Endothelial cell of umbilical vein (primary cell): Measurements from ENCODE around the gene RNU7-1. TPM values are rescaled to one million over a fixed set of nuclear protein-coding genes. Genes with fewer than 3 reads are reported as not detected.

ENCODE experiments used
- BruUV-seq: library from RNA; stranded (reverse); fragments of 400-500 nt; replicated peaks from 2 replicates; lab custom pipeline; 2021; lab: Mats Ljungman, UMichigan
- CTCF ChIA-PET: fragments of 300-600, 350-600 bp; sonication (Branson Sonifier 250); formaldehyde crosslinking; loops from one replicate; lab custom pipeline; 2021; ENCODE audit warnings: antibody characterized with exemption, inconsistent platforms; lab: Charles Lee
- POLR2A ChIA-PET: fragments of 300-600, 350-600 bp; sonication (Branson Sonifier 250); formaldehyde crosslinking; loops from one replicate; lab custom pipeline; 2021; ENCODE audit warnings: antibody characterized with exemption, inconsistent platforms; lab: Charles Lee
- DNase-seq: peaks from one replicate; pipeline ENCODE4 v3.0.0-alpha.2; 2011; ENCODE audit warnings: low read depth, low spot score
- FAIRE-seq: peaks from 2 replicates; lab custom pipeline; 2011; peaks lifted over from hg19 to GRCh38; lab: Jason Lieb, UNC
- H2AFZ ChIP-seq: 2 replicates; pipeline ENCODE4 v1.6.0; 2012; ENCODE audit warnings: low read depth, low read length, control low read depth, inconsistent platforms
- H3K27ac ChIP-seq: 2 replicates; pipeline ENCODE4 v1.5.1; 2011; ENCODE audit warnings: low read depth, mild to moderate bottlenecking, control low read depth, low read length, moderate library complexity; ENCODE audit not compliant: insufficient read depth
- H3K27me3 ChIP-seq, 2 experiments: 2 replicates each; pipeline versions ENCODE4 v1.6.0 to v1.6.1; 2011; ENCODE audit warnings: low read length in 2 of 2, mixed read lengths in 1 of 2; ENCODE audit not compliant: control insufficient read depth in 2 of 2, insufficient read depth in 2 of 2
- H3K36me3 ChIP-seq, 2 experiments: 2 replicates in 1 of 2; 3 replicates in 1 of 2; pipeline ENCODE4 v1.5.1; 2011; ENCODE audit warnings: low read length in 2 of 2, mild to moderate bottlenecking in 1 of 2, moderate library complexity in 1 of 2; ENCODE audit not compliant: control insufficient read depth in 2 of 2, insufficient read depth in 2 of 2; ENCODE audit errors: extremely low read depth in 1 of 2
- H3K4me1 ChIP-seq: 3 replicates; pipeline ENCODE4 v1.5.1; 2011; ENCODE audit warnings: mild to moderate bottlenecking, low read length; ENCODE audit not compliant: control insufficient read depth, insufficient read depth; ENCODE audit errors: extremely low read depth
- H3K4me2 ChIP-seq: 2 replicates; pipeline ENCODE4 v1.6.1; 2011; ENCODE audit warnings: low read length, control low read depth, mixed read lengths; ENCODE audit not compliant: insufficient read depth
- H3K4me3 ChIP-seq, 3 experiments: fragments of 200-600 bp in 1 of 3; sonication (generic), shearing (Covaris generic) in 1 of 3; replicated peaks in 1 of 3; 2 replicates each; pipeline ENCODE4 v1.5.1; 2011 to 2016; ENCODE audit warnings: control low read depth in 3 of 3, low read length in 3 of 3, mild to moderate bottlenecking in 2 of 3, inconsistent platforms in 1 of 3, low read depth in 1 of 3, moderate library complexity in 1 of 3; ENCODE audit not compliant: insufficient read depth in 1 of 3
- H3K79me2 ChIP-seq: 2 replicates; pipeline ENCODE4 v1.6.0; 2012; ENCODE audit warnings: low read length, inconsistent platforms; ENCODE audit not compliant: control insufficient read depth, insufficient read depth
- H3K9ac ChIP-seq: replicated peaks from 2 replicates; pipeline ENCODE3; 2011; ENCODE audit warnings: low read length, control low read depth; ENCODE audit not compliant: insufficient read depth; ENCODE audit errors: extremely low read depth
- H3K9me1 ChIP-seq: replicated peaks from 3 replicates; pipeline ENCODE4 v1.6.0; 2011; ENCODE audit warnings: mild to moderate bottlenecking, low read length; ENCODE audit not compliant: control insufficient read depth, insufficient read depth; ENCODE audit errors: extremely low read depth
- H3K9me3 ChIP-seq: replicated peaks from 2 replicates; pipeline ENCODE4 v1.5.1; 2012; ENCODE audit warnings: low read length, inconsistent platforms; ENCODE audit not compliant: control insufficient read depth, insufficient read depth
- H4K20me1 ChIP-seq: replicated peaks from 2 replicates; pipeline ENCODE3; 2011; ENCODE audit warnings: mild to moderate bottlenecking, low read length; ENCODE audit not compliant: control insufficient read depth, insufficient read depth; ENCODE audit errors: extremely low read depth
- CTCF ChIP-seq, 2 donors: IDR thresholded peaks; 1 replicate in 1 of 2; 2 replicates in 1 of 2; pipeline ENCODE4 v1.5.1; 2011; ENCODE audit warnings: low read length in 2 of 2, mild to moderate bottlenecking in 2 of 2, moderate library complexity in 2 of 2, control low read depth in 1 of 2, inconsistent platforms in 1 of 2, low read depth in 1 of 2; ENCODE audit not compliant: insufficient read depth in 1 of 2; ENCODE audit errors: extremely low read depth in 1 of 2
- EZH2 ChIP-seq: IDR thresholded peaks from 2 replicates; pipeline ENCODE4 v1.6.1; 2012; ENCODE audit warnings: borderline replicate concordance, low read depth, mild to moderate bottlenecking, moderate library complexity, low read length, inconsistent platforms; ENCODE audit not compliant: severe bottlenecking
- FOS ChIP-seq: IDR thresholded peaks from 2 replicates; pipeline ENCODE4 v1.6.1; 2011; ENCODE audit warnings: mild to moderate bottlenecking, low read length, moderate library complexity, borderline replicate concordance; ENCODE audit not compliant: insufficient read depth
- GATA2 ChIP-seq: IDR thresholded peaks from 2 replicates; pipeline ENCODE4 v1.7.0; 2011; ENCODE audit warnings: low read depth, mild to moderate bottlenecking, moderate library complexity, mixed read lengths, low read length; ENCODE audit not compliant: insufficient read length, insufficient read depth
- JUN ChIP-seq: IDR thresholded peaks from 2 replicates; pipeline ENCODE4 v1.6.1; 2011; ENCODE audit warnings: borderline replicate concordance, low read depth; ENCODE audit not compliant: insufficient read length, insufficient read depth
- MAX ChIP-seq: IDR thresholded peaks from 2 replicates; pipeline ENCODE4 v1.6.1; 2011; ENCODE audit not compliant: insufficient read depth, insufficient read length
- MYC ChIP-seq: IDR thresholded peaks from one replicate; pipeline ENCODE4 v1.6.1; 2011; ENCODE audit warnings: mild to moderate bottlenecking, low read depth, low read length
- POLR2A ChIP-seq: IDR thresholded peaks from 2 replicates; pipeline ENCODE4 v1.6.1; 2012; ENCODE audit warnings: low read depth, mild to moderate bottlenecking, control low read depth, low read length
- POLR2AphosphoS5 ChIP-seq: IDR thresholded peaks from 2 replicates; pipeline ENCODE4 v1.6.1; 2012; ENCODE audit warnings: low read depth, mild to moderate bottlenecking, control low read depth, low read length, moderate library complexity; ENCODE audit not compliant: insufficient read depth
- dilution Hi-C: fragments of 300-500 bp; cut with MboI; formaldehyde crosslinking; loops from one replicate; pipeline ENCODE4 v1.15.0; 2019; ENCODE audit warnings: low sequenced_read_pairs; ENCODE audit not compliant: extremely low pct_ligation_motif_present
- intact Hi-C: fragments of 100-400 bp; cut with micrococcal nuclease; formaldehyde crosslinking; loops from one replicate; pipeline ENCODE4 v1.10.0; 2022
- polyA plus RNA-seq, 4 experiments: library from polyadenylated mRNA; depleted of rRNA in 3 of 4; stranded (reverse) in 3 of 4; unstranded in 1 of 4; fragments of >200 nt; gene quantifications; 2 replicates each; pipeline versions ENCODE4 v1.2.1 to v1.2.3, GENCODE V29; 2011 to 2012; ENCODE audit warnings: missing spikeins in 1 of 4
- total RNA-seq: library from RNA; stranded (reverse); gene quantifications from 2 replicates; pipeline ENCODE4 v1.2.3, GENCODE V29; 2021

Gene RNU7-1
- total and polyA plus RNA-seq, 2 donors (not counting 3 experiments of a cell fraction or from before 2014, with no cell fraction given), result not detected

GRCh38 chr12:6960593-6961277, 17.1 kb downstream of the RNU7-1 start:
- Histone ChIP-seq H3K9ac (no peak overlapping the region), H3K4me2 (no peak overlapping the region), H3K4me3 (no peak overlapping the region), H3K9me1 (no peaks in the 10 kb centered on the region), H3K79me2 (no peaks in the 10 kb centered on the region), H4K20me1 (no peaks in the 10 kb centered on the region), H2AFZ (peak overlapping the region; percentile 89), H3K27me3 (no peaks in the 10 kb centered on the region), H3K36me3 (peaks cover 5 to 7% of the 10 kb centered on the region in 2 experiments), H3K27ac (peak overlapping the region; percentile 69), H3K9me3 (no peaks in the 10 kb centered on the region), H3K4me1 (peaks cover 18% of the 10 kb centered on the region)
- intact Hi-C loops, result no loop called here
- ChIA-PET POLR2A (interaction anchor here (1.5 kb wide), 1 partner anchor 17 kb away, joined by 5 read pairs; the partner anchor contains the start of genes C12orf57 and RNU7-1), CTCF (interaction anchor here (1.5 to 3.2 kb wide), 5 partner anchors 10 to 91 kb away, joined by 3 to 34 read pairs (median 6); partner anchors contain the start of genes C12orf57, PTPN6 and RNU7-1)
- DNase-seq, result no peak
- FAIRE-seq, result no peak
- no peak for TF ChIP-seq EZH2
- TF ChIP-seq GATA2, result no peak
- no peak for TF ChIP-seq FOS
- no peak for TF ChIP-seq MAX
- TF ChIP-seq POLR2A, result no peak
- no peak for TF ChIP-seq POLR2AphosphoS5
- no peak for TF ChIP-seq CTCF (IDR thresholded peaks at IDR 0.05; ENCODE audit: extremely low read depth in 1 of 2, insufficient read depth in 1 of 2, low read depth in 1 of 2, low read length in 2 of 2)
- no peak for TF ChIP-seq JUN
- TF ChIP-seq MYC, result no peak
- no TSS peak for BruUV-seq
- dilution Hi-C loops, result no loop called here
